K562 (cell line): ENCODE measurements around the gene CNTRL. TPM values are rescaled to one million over a fixed set of nuclear protein-coding genes. Genes with fewer than 3 reads are reported as not detected.

Experiments used
- ATAC-seq: fragments of 200-7000 bp; cut with Tn5 transposase; 3 replicates; pipeline ENCODE4 v1.9.1; 2020; ENCODE audit warnings: moderate library complexity
- BruUV-seq: library from RNA; stranded (reverse); fragments of 400-500 nt; replicated peaks from 2 replicates; lab custom pipeline; 2021; lab: Mats Ljungman, UMichigan
- CTCF ChIA-PET: fragments of 300-600 bp; formaldehyde crosslinking; extraction: SDS; loops from one replicate; lab custom pipeline; 2021; ENCODE audit warnings: low intra/inter-chr PET ratio; lab: Yijun Ruan, JAX
- POLR2A ChIA-PET: fragments of 300-600, 350-650 bp; sonication (Branson Sonifier 250); formaldehyde crosslinking; extraction: SDS; loops from one replicate; lab custom pipeline; 2021; ENCODE audit warnings: antibody characterized with exemption, inconsistent platforms; lab: Yijun Ruan, JAX
- DNase-seq, 4 experiments: peaks; one replicate each; pipeline versions ENCODE4 v3.0.0 to v3.0.0-alpha.2; 2011 to 2018; ENCODE audit warnings: low spot score in 3 of 4, mixed read lengths in 3 of 4; ENCODE audit errors: extremely low read depth in 1 of 4
- FAIRE-seq: peaks from 2 replicates; lab custom pipeline; 2011; peaks lifted over from hg19 to GRCh38; lab: Jason Lieb, UNC
- H2AFZ ChIP-seq: 2 replicates; pipeline ENCODE4 v1.6.0; 2011; ENCODE audit warnings: low read depth, low read length, control low read depth, inconsistent platforms
- H3K27ac ChIP-seq: fragments of 200-600 bp; 3 replicates; pipeline ENCODE4 v1.8.0; 2011; ENCODE audit warnings: low read depth, mild to moderate bottlenecking, control low read depth, inconsistent platforms, low read length, moderate library complexity, mixed read lengths; ENCODE audit errors: extremely low read depth
- H3K27me3 ChIP-seq, 2 experiments: fragments of 300-600 bp in 1 of 2; 2 replicates in 1 of 2; 3 replicates in 1 of 2; pipeline versions ENCODE4 v1.6.0 to v1.8.0; 2011; ENCODE audit warnings: inconsistent platforms in 2 of 2, low read length in 2 of 2, mild to moderate bottlenecking in 1 of 2, mixed read lengths in 1 of 2, moderate library complexity in 1 of 2; ENCODE audit not compliant: control insufficient read depth in 2 of 2, insufficient read depth in 2 of 2
- H3K36me3 ChIP-seq: fragments of 300-600 bp; 3 replicates; pipeline ENCODE4 v1.8.0; 2011; ENCODE audit warnings: mild to moderate bottlenecking, low read length, inconsistent platforms; ENCODE audit not compliant: control insufficient read depth, insufficient read depth
- H3K4me1 ChIP-seq, 2 experiments: fragments of 200-600 bp in 1 of 2; replicated peaks in 1 of 2; 2 replicates in 1 of 2; 3 replicates in 1 of 2; pipeline versions ENCODE4 v1.5.1 to v1.8.0; 2011; ENCODE audit warnings: inconsistent platforms in 2 of 2, low read length in 2 of 2, mild to moderate bottlenecking in 1 of 2, mixed read lengths in 1 of 2, moderate library complexity in 1 of 2; ENCODE audit not compliant: control insufficient read depth in 2 of 2, insufficient read depth in 2 of 2
- H3K4me2 ChIP-seq: 2 replicates; pipeline ENCODE4 v1.6.1; 2011; ENCODE audit warnings: low read length, control low read depth, inconsistent platforms, mixed read lengths; ENCODE audit not compliant: insufficient read depth
- H3K4me3 ChIP-seq: fragments of 200-600 bp; sonication (generic), shearing (Covaris generic); 2 replicates; pipeline ENCODE4 v1.5.1; 2016; ENCODE audit warnings: control low read depth, inconsistent platforms
- H3K79me2 ChIP-seq: fragments of 200-600 bp; 3 replicates; pipeline ENCODE4 v1.8.0; 2011; ENCODE audit warnings: low read length, inconsistent platforms; ENCODE audit not compliant: control insufficient read depth, insufficient read depth
- H3K9ac ChIP-seq, 2 experiments: 2 replicates each; pipeline versions ENCODE4 v1.6.0 to v1.6.1; 2011; ENCODE audit warnings: low read depth in 2 of 2, low read length in 2 of 2, control low read depth in 1 of 2, inconsistent platforms in 1 of 2, mild to moderate bottlenecking in 1 of 2, mixed read lengths in 1 of 2; ENCODE audit not compliant: insufficient read depth in 1 of 2
- H3K9me1 ChIP-seq: one replicate; pipeline ENCODE4 v1.6.0; 2011; ENCODE audit warnings: inconsistent platforms, mild to moderate bottlenecking, low read length, moderate library complexity; ENCODE audit not compliant: control insufficient read depth, insufficient read depth
- H3K9me3 ChIP-seq: replicated peaks from 2 replicates; pipeline ENCODE4 v1.5.1; 2011; ENCODE audit warnings: low read depth, low read length, inconsistent platforms; ENCODE audit not compliant: control insufficient read depth, insufficient read depth
- H4K20me1 ChIP-seq: replicated peaks from 2 replicates; pipeline ENCODE4 v1.6.1; 2011; ENCODE audit warnings: low read length, inconsistent platforms, mixed read lengths; ENCODE audit not compliant: control insufficient read depth, insufficient read depth
- ILK ChIP-seq: fragments of 450-650 bp; IDR thresholded peaks from 2 replicates; pipeline ENCODE4 v1.6.1; 2016; ENCODE audit warnings: missing genetic modification characterization, low read depth, mild to moderate bottlenecking, missing compliant biosample characterization, moderate library complexity, borderline replicate concordance
- MEIS2 ChIP-seq: fragments of 450-650 bp; IDR thresholded peaks from 2 replicates; pipeline ENCODE4 v1.6.1; 2014; ENCODE audit warnings: mild to moderate bottlenecking; ENCODE audit not compliant: partially characterized antibody
- RBM14 ChIP-seq: fragments of 200-400 bp; formaldehyde crosslinking; IDR thresholded peaks from 2 replicates; pipeline ENCODE4 v1.6.1; 2018; ENCODE audit warnings: low read depth, mild to moderate bottlenecking, low read length, moderate library complexity, borderline replicate concordance; ENCODE audit not compliant: insufficient read depth
- RHOXF2B ChIP-seq: fragments of 250-450 bp; sonication (Bioruptor Pico); conservative IDR thresholded peaks from 2 replicates; pipeline ENCODE4 v1.5.1; 2021
- SETDB1 ChIP-seq: IDR thresholded peaks from one replicate; pipeline ENCODE4 v1.6.1; 2012; ENCODE audit warnings: low read length, control low read depth, inconsistent platforms
- TCF3 ChIP-seq: sonication (generic); formaldehyde crosslinking; IDR thresholded peaks from 2 replicates; pipeline ENCODE4 v1.4.0; 2020; ENCODE audit warnings: mild to moderate bottlenecking, missing genetic modification reagents
- ZNF75A ChIP-seq: fragments of 450-650 bp; formaldehyde crosslinking; IDR thresholded peaks from 2 replicates; pipeline ENCODE4 v1.4.0; 2020; ENCODE audit warnings: mild to moderate bottlenecking
- WGBS: fragments of 100-300 bp; shearing (Covaris generic); methylation state at CpG from one replicate; pipeline ENCODE4 v1.1.6; 2016; ENCODE audit warnings: low coverage, mixed read lengths; ENCODE audit not compliant: insufficient coverage; ENCODE audit errors: missing lambda C conversion rate; 5-methylcytosine and 5-hydroxymethylcytosine counted together
- in situ Hi-C: fragments of 300-500 bp; cut with MboI; formaldehyde crosslinking; loops from 4 replicates; pipeline ENCODE4 v1.15.0; 2018; ENCODE audit warnings: inconsistent platforms, mixed read lengths
- intact Hi-C: fragments of 100-400 bp; cut with micrococcal nuclease; formaldehyde crosslinking; loops from 2 replicates; pipeline ENCODE4 v1.14.2; 2022
- polyA plus RNA-seq, 8 experiments: library from polyadenylated mRNA; depleted of rRNA in 4 of 8; stranded (reverse) in 5 of 8; unstranded in 3 of 8; fragments of >200 nt; fragmentation: Nextera tagmentation in 2 of 8; fragmentation: Illumina TruSeq in 1 of 8; extraction: Ambion mirVana in 2 of 8; extraction: Trizol in 1 of 8; gene quantifications; 2 replicates each; pipeline versions ENCODE4 v1.2.1 to v1.2.3, GENCODE V29; 2011 to 2014; ENCODE audit warnings: inconsistent platforms in 1 of 8, missing spikeins in 1 of 8
- total RNA-seq, 7 experiments: library from RNA; depleted of rRNA in 6 of 7; stranded (reverse); fragments of >200 nt in 6 of 7; fragmentation: Illumina TruSeq in 2 of 7; extraction: Trizol in 2 of 7; gene quantifications; 2 replicates each; pipeline versions ENCODE4 v1.2.1 to v1.2.3, GENCODE V29; 2011 to 2021; ENCODE audit warnings: low replicate concordance in 1 of 7
- TF ChIP-seq, protein P1 (sequence below): fragments of 450-650 bp; IDR thresholded peaks from 2 replicates; pipeline ENCODE4 v1.6.1; 2018; ENCODE audit warnings: mild to moderate bottlenecking, low read depth; ENCODE audit not compliant: partially characterized antibody

CNTRL gene
- total and polyA plus RNA-seq, 9 of the 15 experiments (the other 6 are each of a cell fraction or from before 2014, with no cell fraction given) = 9.2 to 28.9 (median 20.5) TPM

DNA sequence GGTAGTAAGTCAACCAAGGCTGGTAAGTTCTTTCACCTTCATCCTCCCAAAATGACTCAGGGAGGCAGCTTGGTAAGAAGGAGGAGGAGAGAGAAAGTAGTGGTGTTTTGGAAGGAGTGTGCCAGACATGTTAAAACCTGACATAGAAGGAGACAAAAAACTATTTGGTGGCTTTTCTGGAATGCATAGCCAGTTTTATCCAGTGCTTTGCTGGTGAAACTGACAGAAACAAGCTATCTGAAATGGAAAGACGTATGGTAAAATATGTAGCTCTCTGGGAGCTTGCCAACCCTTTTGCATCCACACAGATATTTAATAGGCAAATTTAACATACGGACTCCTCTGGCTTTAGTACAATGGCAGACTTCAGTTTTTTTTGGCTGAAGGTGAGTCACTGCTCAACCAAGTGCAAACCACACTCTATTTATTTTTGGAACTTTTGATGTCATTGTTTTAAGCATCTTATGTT is 81.5 kb downstream of the CNTRL start:
- no peak overlapping the region for H3K27ac ChIP-seq
- no peak for TF ChIP-seq TCF3 (CRISPR knock-in tag)
- no peak for TF ChIP-seq ILK (tag)
- TF ChIP-seq RBM14 = no peak
- TF ChIP-seq RHOXF2B (CRISPR knock-in tag) = no peak
- TF ChIP-seq MEIS2 = no peak
- TF ChIP-seq ZNF75A (CRISPR knock-in tag) = no peak
- TF ChIP-seq, protein P1, sequence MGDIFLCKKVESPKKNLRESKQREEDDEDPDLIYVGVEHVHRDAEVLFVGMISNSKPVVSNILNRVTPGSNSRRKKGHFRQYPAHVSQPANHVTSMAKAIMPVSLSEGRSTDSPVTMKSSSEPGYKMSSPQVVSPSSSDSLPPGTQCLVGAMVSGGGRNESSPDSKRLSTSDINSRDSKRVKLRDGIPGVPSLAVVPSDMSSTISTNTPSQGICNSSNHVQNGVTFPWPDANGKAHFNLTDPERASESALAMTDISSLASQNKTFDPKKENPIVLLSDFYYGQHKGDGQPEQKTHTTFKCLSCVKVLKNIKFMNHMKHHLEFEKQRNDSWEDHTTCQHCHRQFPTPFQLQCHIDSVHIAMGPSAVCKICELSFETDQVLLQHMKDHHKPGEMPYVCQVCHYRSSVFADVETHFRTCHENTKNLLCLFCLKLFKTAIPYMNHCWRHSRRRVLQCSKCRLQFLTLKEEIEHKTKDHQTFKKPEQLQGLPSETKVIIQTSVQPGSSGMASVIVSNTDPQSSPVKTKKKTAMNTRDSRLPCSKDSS = no peak
- TF ChIP-seq SETDB1 = no peak
- no peak overlapping the region for H3K4me3 ChIP-seq
- FAIRE-seq (no peak), DNase-seq (no peak), ATAC-seq (no peak)
- in situ Hi-C loops (no loop called here), intact Hi-C loops (no loop called here)
- H4K20me1 ChIP-seq = no peaks in the 10 kb centered on the region
- no peak overlapping the region for H2AFZ ChIP-seq
- H3K9me1 ChIP-seq = no peaks in the 10 kb centered on the region
- WGBS = 59% methylated on average over 2 of the region's 2 CpGs
- ChIA-PET CTCF (interaction anchor here (0.6 kb wide), 1 partner anchor 44 kb away, joined by 4 read pairs; no protein-coding TSS in a partner anchor), POLR2A (no interaction called here)
- peaks cover 4 to 27% of the 10 kb centered on the region in 2 experiments; a peak in 4 of 5 replicates for H3K4me1 ChIP-seq
- no peaks in the 10 kb centered on the region for H3K27me3 ChIP-seq
- no TSS peak for BruUV-seq
- no peak overlapping the region for H3K4me2 ChIP-seq
- H3K79me2 ChIP-seq = no peaks in the 10 kb centered on the region
- H3K9me3 ChIP-seq = no peaks in the 10 kb centered on the region
- H3K9ac ChIP-seq = no peak overlapping the region
- H3K36me3 ChIP-seq = peaks cover 57% of the 10 kb centered on the region
